Hematopoietic multipotent progenitor cell treated with erythropoietin and hydrocortisone succinate and interleukin-3 and kit ligand, for 6 days (in vitro differentiated cells): ENCODE data around the gene CARMIL1.
"Not testable (repeated sequence)": the region's sequence is repeated elsewhere in the genome, so short reads cannot be mapped to it uniquely, and the experiment has no call there.

Experiments used
- DNase-seq: peaks from one replicate; pipeline ENCODE4 v3.0.0-alpha.2; 2015

Gene CARMIL1

GRCh38 chr6:25414755-25415154 is 135.6 kb downstream of the CARMIL1 start:
- no peak for DNase-seq

- DNase-seq, result no peak
These were observed 136.1 kb downstream of the CARMIL1 start for GRCh38 chr6:25415274-25415673.

GRCh38 chr6:25415701-25416100 is 136.5 kb downstream of the CARMIL1 start:
- no peak for DNase-seq

GRCh38 chr6:25417046-25417605 is 138.0 kb downstream of the CARMIL1 start:
- DNase-seq, result no peak

GRCh38 chr6:25418454-25419052 is 139.4 kb downstream of the CARMIL1 start:
- no peak for DNase-seq

- no peak for DNase-seq
These were observed 140.7 kb downstream of the CARMIL1 start for GRCh38 chr6:25419879-25420278.

GRCh38 chr6:25423358-25423757 is 144.2 kb downstream of the CARMIL1 start:
- no peak for DNase-seq

- DNase-seq, result no peak
These were observed 145.1 kb downstream of the CARMIL1 start for GRCh38 chr6:25424303-25424702.

GRCh38 chr6:25427549-25427948 is 148.4 kb downstream of the CARMIL1 start:
- no peak for DNase-seq

- no peak for DNase-seq
These were observed 149.7 kb downstream of the CARMIL1 start for GRCh38 chr6:25428758-25429317.

GRCh38 chr6:25431306-25431974 is 152.3 kb downstream of the CARMIL1 start:
- no peak for DNase-seq

GRCh38 chr6:25431975-25432307 is 152.8 kb downstream of the CARMIL1 start:
- DNase-seq, result no peak

GRCh38 chr6:25434921-25435320 is 155.7 kb downstream of the CARMIL1 start:
- DNase-seq, result no peak

GRCh38 chr6:25435416-25435985 is 156.3 kb downstream of the CARMIL1 start:
- no peak for DNase-seq

- no peak for DNase-seq
These were observed 157.6 kb downstream of the CARMIL1 start for GRCh38 chr6:25436760-25437159.

- no peak for DNase-seq
These were observed 160.2 kb downstream of the CARMIL1 start for GRCh38 chr6:25439368-25439767.

GRCh38 chr6:25441663-25442270 is 162.6 kb downstream of the CARMIL1 start:
- no peak for DNase-seq

- no peak for DNase-seq
These were observed 163.7 kb downstream of the CARMIL1 start for GRCh38 chr6:25442898-25443297.

GRCh38 chr6:25444521-25444920 is 165.3 kb downstream of the CARMIL1 start:
- DNase-seq, result not testable (repeated sequence)

GRCh38 chr6:25446830-25447569 is 167.8 kb downstream of the CARMIL1 start:
- no peak for DNase-seq

- DNase-seq, result no peak
These were observed 168.4 kb downstream of the CARMIL1 start for GRCh38 chr6:25447570-25447929.

GRCh38 chr6:25448965-25449538 is 169.9 kb downstream of the CARMIL1 start:
- no peak for DNase-seq

GRCh38 chr6:25449774-25450173 is 170.6 kb downstream of the CARMIL1 start:
- DNase-seq, result no peak
